ENCODE data around the gene RABGGTA.

GRCh38 chr14:24261256-24261968 is 10.0 kb downstream of the RABGGTA start:
- no peak for TF ChIP-seq CTCF (IDR thresholded peaks at IDR 0.05; ENCODE audit: low read depth, low read length, poor library complexity, severe bottlenecking)
- no peak for TF ChIP-seq EZH2phosphoT487 (IDR thresholded peaks at IDR 0.05; ENCODE audit: borderline replicate concordance, low read length)
